Neutrophil (primary cell): ENCODE measurements around the gene UGT1A4.
"Not testable (repeated sequence)": the region's sequence is repeated elsewhere in the genome, so short reads cannot be mapped to it uniquely, and the experiment has no call there.

Source experiments
- H3K27ac ChIP-seq: fragments of 200-600 bp; sonication (generic); 2 replicates; pipeline ENCODE4 v1.5.1; 2016; ENCODE audit warnings: mild to moderate bottlenecking, moderate library complexity
- H3K27me3 ChIP-seq: fragments of 200-600 bp; sonication (generic); 2 replicates; pipeline ENCODE4 v1.6.0; 2016; ENCODE audit warnings: mild to moderate bottlenecking
- H3K36me3 ChIP-seq: fragments of 200-600 bp; sonication (generic); 2 replicates; pipeline ENCODE4 v1.5.1; 2017
- H3K4me1 ChIP-seq, 2 experiments: fragments of 200-600 bp in 1 of 2; sonication (generic) in 1 of 2; 1 replicate in 1 of 2; 2 replicates in 1 of 2; pipeline versions ENCODE4 v1.5.1 to v1.6.1; 2013 to 2016; ENCODE audit warnings: low read depth in 1 of 2, low read length in 1 of 2, mild to moderate bottlenecking in 1 of 2, moderate library complexity in 1 of 2; ENCODE audit not compliant: control insufficient read depth in 1 of 2, insufficient read depth in 1 of 2
- H3K4me3 ChIP-seq, 2 experiments: fragments of 200-600 bp in 1 of 2; sonication (generic) in 1 of 2; 1 replicate in 1 of 2; 2 replicates in 1 of 2; pipeline ENCODE4 v1.5.1; 2013 to 2016; ENCODE audit warnings: low read depth in 1 of 2, low read length in 1 of 2, mild to moderate bottlenecking in 1 of 2, moderate library complexity in 1 of 2
- H3K9me3 ChIP-seq: fragments of 200-600 bp; sonication (generic); 2 replicates; pipeline ENCODE4 v1.5.1; 2016
- CTCF ChIP-seq: fragments of 200-600 bp; sonication (generic); IDR thresholded peaks from 2 replicates; pipeline ENCODE4 v1.5.1; 2016; ENCODE audit warnings: antibody characterized with exemption

The UGT1A4 gene

GRCh38 chr2:233728723-233729301 lies 10.3 kb downstream of the UGT1A4 start, which contains the start of gene UGT1A3:
Gene UGT1A3 (plus strand): TSS chr2:233729042. CDS start chr2:233729127, 85 bp downstream.
- Histone ChIP-seq H3K27me3 (no peaks in the 10 kb centered on the region), H3K9me3 (no peaks in the 10 kb centered on the region), H3K27ac (no peak within 1 kb of the TSS), H3K4me1 (no peaks in the 10 kb centered on the region), H3K36me3 (no peaks in the 10 kb centered on the region), H3K4me3 (no peak within 1 kb of the TSS)
- TF ChIP-seq CTCF, result no peak

DNA sequence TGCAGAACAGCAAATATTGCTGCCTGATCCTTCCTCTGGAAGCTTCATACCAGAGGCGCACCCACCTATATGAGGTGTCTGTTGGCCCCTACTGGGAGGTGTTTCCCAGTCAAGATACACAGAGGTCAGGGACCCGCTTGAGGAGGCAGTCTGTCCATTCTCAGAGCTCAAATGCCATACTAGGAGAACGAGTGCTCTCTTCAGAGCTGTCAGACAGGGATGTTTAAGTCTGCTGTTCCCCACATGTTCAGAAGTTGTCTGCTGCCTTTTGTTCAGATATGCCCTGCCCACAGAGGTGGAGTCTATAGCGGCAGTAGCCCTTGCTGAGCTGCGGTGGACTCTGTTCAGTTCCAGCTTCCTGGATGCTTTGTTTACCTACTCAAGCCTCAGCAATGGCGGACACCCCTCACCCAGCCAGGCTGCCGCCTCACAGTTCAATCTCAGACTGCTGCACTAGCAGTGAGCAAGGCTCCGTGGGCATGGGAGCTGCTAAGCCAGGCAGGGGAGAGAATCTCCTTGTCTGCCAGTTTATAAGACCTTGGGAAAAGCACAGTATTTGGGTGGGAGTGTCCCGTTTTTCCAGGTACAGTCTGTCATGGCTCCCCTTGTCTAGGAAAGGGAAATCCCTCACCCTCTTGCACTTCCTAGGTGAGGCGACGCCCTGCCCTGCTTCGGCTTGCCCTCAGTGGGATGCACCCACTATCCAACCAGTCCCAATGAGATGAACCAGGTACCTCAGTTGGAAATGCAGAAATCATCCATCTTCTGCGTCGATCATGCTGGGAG lies 18.5 kb downstream of the UGT1A4 start:
- H3K27ac ChIP-seq, H3K27me3 ChIP-seq, H3K4me1 ChIP-seq, H3K4me3 ChIP-seq, H3K36me3 ChIP-seq, H3K9me3 ChIP-seq: not testable (repeated sequence)

DNA sequence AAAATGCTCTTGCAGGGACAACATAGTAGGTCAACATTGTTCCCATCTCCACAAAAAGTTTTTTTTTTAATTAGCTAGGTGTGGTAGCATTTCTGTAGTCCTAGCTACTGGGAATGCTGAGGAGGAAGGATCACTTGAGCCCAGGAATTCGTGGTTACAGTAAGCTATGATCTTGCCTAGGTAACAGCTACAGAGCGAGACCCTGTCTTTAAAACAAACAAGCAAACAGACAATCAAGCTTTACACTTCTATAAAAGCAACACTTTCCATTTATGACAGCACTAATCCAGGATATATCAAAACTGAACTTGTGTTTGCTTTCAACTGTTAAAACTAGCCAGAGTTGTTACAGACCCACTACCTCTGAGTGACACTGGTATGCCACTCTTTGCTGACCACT lies 22.3 kb downstream of the UGT1A4 start:
- Histone ChIP-seq H3K9me3 (no peaks in the 10 kb centered on the region), H3K4me3 (no peak overlapping the region), H3K36me3 (no peaks in the 10 kb centered on the region), H3K4me1 (no peaks in the 10 kb centered on the region), H3K27ac (no peak overlapping the region), H3K27me3 (peaks cover 7% of the 10 kb centered on the region)
- TF ChIP-seq CTCF, result no peak

- Histone ChIP-seq H3K27me3 (no peaks in the 10 kb centered on the region), H3K36me3 (no peaks in the 10 kb centered on the region), H3K4me1 (no peaks in the 10 kb centered on the region), H3K9me3 (no peaks in the 10 kb centered on the region), H3K4me3 (no peak overlapping the region), H3K27ac (no peak overlapping the region)
- TF ChIP-seq CTCF, result no peak
These were observed 25.1 kb downstream of the UGT1A4 start for GRCh38 chr2:233743464-233744259.

DNA sequence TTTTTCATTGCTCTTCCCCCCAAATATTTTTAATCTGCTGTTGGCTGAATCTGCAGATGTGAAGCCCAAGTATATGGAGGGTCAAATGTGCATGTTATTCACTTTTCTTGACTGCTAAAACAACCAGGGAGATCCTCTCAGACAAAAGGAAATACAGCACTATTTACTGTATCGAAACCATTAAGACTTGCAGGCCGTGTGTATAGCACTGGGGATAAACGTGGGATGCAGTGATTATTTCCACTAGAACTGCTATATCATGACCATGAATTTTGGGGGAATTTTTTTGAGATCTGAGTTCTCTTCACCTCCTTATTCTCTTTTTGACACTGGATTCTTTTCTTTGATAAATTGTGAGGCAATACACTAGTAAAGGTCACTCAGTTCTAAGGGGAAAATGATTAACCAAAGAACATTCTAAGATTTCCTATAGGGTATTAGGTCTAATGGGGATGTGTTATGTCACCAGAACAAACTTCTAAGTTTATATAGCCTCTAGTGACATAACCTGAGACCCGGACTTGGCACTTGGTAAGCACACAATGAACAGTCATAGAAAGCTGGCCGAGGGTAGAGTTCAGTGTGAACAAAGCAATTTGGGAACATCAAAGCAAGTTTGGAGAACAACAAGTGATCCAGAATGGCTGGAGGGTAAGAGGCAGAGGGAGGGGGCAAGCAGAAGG lies 26.7 kb downstream of the UGT1A4 start:
- Histone ChIP-seq H3K9me3 (no peaks in the 10 kb centered on the region), H3K36me3 (no peaks in the 10 kb centered on the region), H3K4me1 (no peaks in the 10 kb centered on the region), H3K4me3 (no peak overlapping the region), H3K27ac (no peak overlapping the region), H3K27me3 (no peaks in the 10 kb centered on the region)
- TF ChIP-seq CTCF, result no peak

DNA sequence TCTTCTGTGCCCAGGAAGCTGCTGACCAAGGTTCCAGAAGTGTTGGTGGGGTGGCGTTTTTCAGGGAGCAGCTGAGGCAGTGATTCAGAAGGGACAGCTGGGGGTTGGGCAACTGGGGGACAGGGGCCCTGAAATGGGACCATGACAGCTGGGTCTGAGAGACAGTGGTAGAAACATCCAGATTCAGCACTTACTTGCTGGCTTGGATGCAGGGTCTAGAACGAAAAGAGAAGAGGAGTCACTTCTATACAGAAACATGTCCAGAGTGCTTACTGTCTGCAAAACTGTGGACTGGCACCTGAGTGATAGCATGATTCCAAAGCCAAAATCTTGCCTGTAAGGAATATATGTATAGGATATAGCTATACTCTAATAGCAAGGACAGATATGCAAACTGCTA lies 27.3 kb downstream of the UGT1A4 start:
- H3K4me1 ChIP-seq, result not testable (repeated sequence)

More for the DNA sequence above, 27.3 kb downstream of the UGT1A4 start:
- not testable (repeated sequence) for H3K4me3 ChIP-seq, H3K36me3 ChIP-seq, H3K9me3 ChIP-seq, H3K27me3 ChIP-seq, H3K27ac ChIP-seq
